ENCODE results near the gene IGSF9. TPM values are rescaled to one million over a fixed set of nuclear protein-coding genes. Genes with fewer than 3 reads are reported as not detected.

IGSF9 gene
- total and polyA plus RNA-seq, 2 of the 13 experiments (the other 11 are each of a cell fraction or from before 2014, with no cell fraction given) = 0.03 TPM; not detected in 1

GRCh38 chr1:159896546-159896930 lies 48.9 kb downstream of the IGSF9 start:
- peaks cover 1 to 3% of the 10 kb centered on the region in 2 experiments; a peak in 3 of 5 replicates for H3K27me3 ChIP-seq (ENCODE audit: control insufficient read depth in 1 of 2, insufficient read depth in 2 of 2, low read length in 2 of 2)
- POLR2A ChIA-PET = no interaction called here
- H3K9me3 ChIP-seq (ENCODE audit: low read length) = no peaks in the 10 kb centered on the region
- ATAC-seq (no peak), FAIRE-seq (no peak), DNase-seq (ENCODE audit: low spot score) (no peak)
- no peak overlapping the region for H3K4me2 ChIP-seq (ENCODE audit: low read depth, low read length)
- no peak overlapping the region for H3K27ac ChIP-seq (ENCODE audit: extremely low read length, insufficient read depth, low read length)
- 46% methylated on average over 3 of the region's 3 CpGs for WGBS (ENCODE audit: low lambda C conversion rate)
- no peaks in the 10 kb centered on the region for H4K20me1 ChIP-seq (ENCODE audit: insufficient read depth, low read length)
- H3K79me2 ChIP-seq (ENCODE audit: insufficient read depth, low read length) = no peaks in the 10 kb centered on the region
- H3K9ac ChIP-seq (ENCODE audit: insufficient read depth, low read depth, low read length) = no peak overlapping the region
- no peak overlapping the region for H2AFZ ChIP-seq (ENCODE audit: low read length)
- no peaks in the 10 kb centered on the region for H3K36me3 ChIP-seq (replicated peaks in 1 of 2; ENCODE audit: control insufficient read depth in 1 of 2, insufficient read depth in 2 of 2, low read length in 2 of 2)
- no peak overlapping the region for H3K4me3 ChIP-seq (replicated peaks in 1 of 3; ENCODE audit: insufficient read depth in 1 of 3, low read depth in 2 of 3, low read length in 3 of 3)
- in situ Hi-C loops (cut with HindIII; ENCODE audit: extremely low pct_ligation_motif_present, low pct_unique_long_range_greater_than_20kb) (no loop called here), intact Hi-C loops (cut with micrococcal nuclease; ENCODE audit: unreplicated experiment) (no loop called here)
- BruUV-seq (replicated peaks) = no TSS peak
- CTCF ChIA-PET (ENCODE audit: low intra/inter-chr PET ratio, low total read pairs) = no interaction called here
- H3K4me1 ChIP-seq (ENCODE audit: insufficient read depth, low read length) = no peaks in the 10 kb centered on the region
- TF ChIP-seq CC2D1A (CRISPR knock-in tag; IDR thresholded peaks at IDR 0.05) (no peak), RORA (CRISPR knock-in tag; IDR thresholded peaks at IDR 0.05) (no peak), JUNB (CRISPR knock-in tag; IDR thresholded peaks at IDR 0.05; ENCODE audit: borderline replicate concordance) (no peak), THAP11 (CRISPR knock-in tag; IDR thresholded peaks at IDR 0.05) (no peak), SYNCRIP (IDR thresholded peaks at IDR 0.05; ENCODE audit: insufficient read depth, low read depth, low read length) (no peak), ZBTB1 (CRISPR knock-in tag; IDR thresholded peaks at IDR 0.05; ENCODE audit: borderline replicate concordance) (no peak), ZSCAN30 (CRISPR knock-in tag; IDR thresholded peaks at IDR 0.05) (no peak), HDAC6 (IDR thresholded peaks at IDR 0.05; ENCODE audit: low read depth, low read length) (no peak), HOXA5 (CRISPR knock-in tag; IDR thresholded peaks at IDR 0.05) (no peak), ZNF782 (CRISPR knock-in tag; IDR thresholded peaks at IDR 0.05; ENCODE audit: borderline replicate concordance) (no peak), ZNF136 (CRISPR knock-in tag; IDR thresholded peaks at IDR 0.05; ENCODE audit: low read depth) (no peak)
- TF ChIP-seq, protein P1, sequence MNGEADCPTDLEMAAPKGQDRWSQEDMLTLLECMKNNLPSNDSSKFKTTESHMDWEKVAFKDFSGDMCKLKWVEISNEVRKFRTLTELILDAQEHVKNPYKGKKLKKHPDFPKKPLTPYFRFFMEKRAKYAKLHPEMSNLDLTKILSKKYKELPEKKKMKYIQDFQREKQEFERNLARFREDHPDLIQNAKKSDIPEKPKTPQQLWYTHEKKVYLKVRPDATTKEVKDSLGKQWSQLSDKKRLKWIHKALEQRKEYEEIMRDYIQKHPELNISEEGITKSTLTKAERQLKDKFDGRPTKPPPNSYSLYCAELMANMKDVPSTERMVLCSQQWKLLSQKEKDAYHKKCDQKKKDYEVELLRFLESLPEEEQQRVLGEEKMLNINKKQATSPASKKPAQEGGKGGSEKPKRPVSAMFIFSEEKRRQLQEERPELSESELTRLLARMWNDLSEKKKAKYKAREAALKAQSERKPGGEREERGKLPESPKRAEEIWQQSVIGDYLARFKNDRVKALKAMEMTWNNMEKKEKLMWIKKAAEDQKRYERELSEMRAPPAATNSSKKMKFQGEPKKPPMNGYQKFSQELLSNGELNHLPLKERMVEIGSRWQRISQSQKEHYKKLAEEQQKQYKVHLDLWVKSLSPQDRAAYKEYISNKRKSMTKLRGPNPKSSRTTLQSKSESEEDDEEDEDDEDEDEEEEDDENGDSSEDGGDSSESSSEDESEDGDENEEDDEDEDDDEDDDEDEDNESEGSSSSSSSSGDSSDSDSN (CRISPR knock-in tag; IDR thresholded peaks at IDR 0.05) = no peak
- TF ChIP-seq, protein P2, sequence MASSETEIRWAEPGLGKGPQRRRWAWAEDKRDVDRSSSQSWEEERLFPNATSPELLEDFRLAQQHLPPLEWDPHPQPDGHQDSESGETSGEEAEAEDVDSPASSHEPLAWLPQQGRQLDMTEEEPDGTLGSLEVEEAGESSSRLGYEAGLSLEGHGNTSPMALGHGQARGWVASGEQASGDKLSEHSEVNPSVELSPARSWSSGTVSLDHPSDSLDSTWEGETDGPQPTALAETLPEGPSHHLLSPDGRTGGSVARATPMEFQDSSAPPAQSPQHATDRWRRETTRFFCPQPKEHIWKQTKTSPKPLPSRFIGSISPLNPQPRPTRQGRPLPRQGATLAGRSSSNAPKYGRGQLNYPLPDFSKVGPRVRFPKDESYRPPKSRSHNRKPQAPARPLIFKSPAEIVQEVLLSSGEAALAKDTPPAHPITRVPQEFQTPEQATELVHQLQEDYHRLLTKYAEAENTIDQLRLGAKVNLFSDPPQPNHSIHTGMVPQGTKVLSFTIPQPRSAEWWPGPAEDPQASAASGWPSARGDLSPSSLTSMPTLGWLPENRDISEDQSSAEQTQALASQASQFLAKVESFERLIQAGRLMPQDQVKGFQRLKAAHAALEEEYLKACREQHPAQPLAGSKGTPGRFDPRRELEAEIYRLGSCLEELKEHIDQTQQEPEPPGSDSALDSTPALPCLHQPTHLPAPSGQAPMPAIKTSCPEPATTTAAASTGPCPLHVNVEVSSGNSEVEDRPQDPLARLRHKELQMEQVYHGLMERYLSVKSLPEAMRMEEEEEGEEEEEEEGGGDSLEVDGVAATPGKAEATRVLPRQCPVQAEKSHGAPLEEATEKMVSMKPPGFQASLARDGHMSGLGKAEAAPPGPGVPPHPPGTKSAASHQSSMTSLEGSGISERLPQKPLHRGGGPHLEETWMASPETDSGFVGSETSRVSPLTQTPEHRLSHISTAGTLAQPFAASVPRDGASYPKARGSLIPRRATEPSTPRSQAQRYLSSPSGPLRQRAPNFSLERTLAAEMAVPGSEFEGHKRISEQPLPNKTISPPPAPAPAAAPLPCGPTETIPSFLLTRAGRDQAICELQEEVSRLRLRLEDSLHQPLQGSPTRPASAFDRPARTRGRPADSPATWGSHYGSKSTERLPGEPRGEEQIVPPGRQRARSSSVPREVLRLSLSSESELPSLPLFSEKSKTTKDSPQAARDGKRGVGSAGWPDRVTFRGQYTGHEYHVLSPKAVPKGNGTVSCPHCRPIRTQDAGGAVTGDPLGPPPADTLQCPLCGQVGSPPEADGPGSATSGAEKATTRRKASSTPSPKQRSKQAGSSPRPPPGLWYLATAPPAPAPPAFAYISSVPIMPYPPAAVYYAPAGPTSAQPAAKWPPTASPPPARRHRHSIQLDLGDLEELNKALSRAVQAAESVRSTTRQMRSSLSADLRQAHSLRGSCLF (CRISPR knock-in tag; IDR thresholded peaks at IDR 0.05; ENCODE audit: borderline replicate concordance) = no peak
- TF ChIP-seq, protein P3, sequence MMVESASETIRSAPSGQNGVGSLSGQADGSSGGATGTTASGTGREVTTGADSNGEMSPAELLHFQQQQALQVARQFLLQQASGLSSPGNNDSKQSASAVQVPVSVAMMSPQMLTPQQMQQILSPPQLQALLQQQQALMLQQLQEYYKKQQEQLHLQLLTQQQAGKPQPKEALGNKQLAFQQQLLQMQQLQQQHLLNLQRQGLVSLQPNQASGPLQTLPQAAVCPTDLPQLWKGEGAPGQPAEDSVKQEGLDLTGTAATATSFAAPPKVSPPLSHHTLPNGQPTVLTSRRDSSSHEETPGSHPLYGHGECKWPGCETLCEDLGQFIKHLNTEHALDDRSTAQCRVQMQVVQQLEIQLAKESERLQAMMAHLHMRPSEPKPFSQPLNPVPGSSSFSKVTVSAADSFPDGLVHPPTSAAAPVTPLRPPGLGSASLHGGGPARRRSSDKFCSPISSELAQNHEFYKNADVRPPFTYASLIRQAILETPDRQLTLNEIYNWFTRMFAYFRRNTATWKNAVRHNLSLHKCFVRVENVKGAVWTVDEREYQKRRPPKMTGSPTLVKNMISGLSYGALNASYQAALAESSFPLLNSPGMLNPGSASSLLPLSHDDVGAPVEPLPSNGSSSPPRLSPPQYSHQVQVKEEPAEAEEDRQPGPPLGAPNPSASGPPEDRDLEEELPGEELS (CRISPR knock-in tag; IDR thresholded peaks at IDR 0.05) = no peak
- TF ChIP-seq, protein P4, sequence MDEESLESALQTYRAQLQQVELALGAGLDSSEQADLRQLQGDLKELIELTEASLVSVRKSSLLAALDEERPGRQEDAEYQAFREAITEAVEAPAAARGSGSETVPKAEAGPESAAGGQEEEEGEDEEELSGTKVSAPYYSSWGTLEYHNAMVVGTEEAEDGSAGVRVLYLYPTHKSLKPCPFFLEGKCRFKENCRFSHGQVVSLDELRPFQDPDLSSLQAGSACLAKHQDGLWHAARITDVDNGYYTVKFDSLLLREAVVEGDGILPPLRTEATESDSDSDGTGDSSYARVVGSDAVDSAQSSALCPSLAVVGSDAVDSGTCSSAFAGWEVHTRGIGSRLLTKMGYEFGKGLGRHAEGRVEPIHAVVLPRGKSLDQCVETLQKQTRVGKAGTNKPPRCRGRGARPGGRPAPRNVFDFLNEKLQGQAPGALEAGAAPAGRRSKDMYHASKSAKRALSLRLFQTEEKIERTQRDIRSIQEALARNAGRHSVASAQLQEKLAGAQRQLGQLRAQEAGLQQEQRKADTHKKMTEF (CRISPR knock-in tag; IDR thresholded peaks at IDR 0.05) = no peak
